IPS DF 4.7 (cell line): Measurements from ENCODE around the gene ABCG1.

Source experiments
- DNase-seq: peaks from one replicate; pipeline ENCODE4 v3.0.0-alpha.2; 2013; ENCODE audit warnings: low spot score; ENCODE audit errors: extremely low read depth

The ABCG1 gene

GRCh38 chr21:42250422-42251403, 31.8 kb downstream of the ABCG1 start:
- DNase-seq: no peak

GRCh38 chr21:42251654-42252324, 32.8 kb downstream of the ABCG1 start:
- DNase-seq: no peak

DNA sequence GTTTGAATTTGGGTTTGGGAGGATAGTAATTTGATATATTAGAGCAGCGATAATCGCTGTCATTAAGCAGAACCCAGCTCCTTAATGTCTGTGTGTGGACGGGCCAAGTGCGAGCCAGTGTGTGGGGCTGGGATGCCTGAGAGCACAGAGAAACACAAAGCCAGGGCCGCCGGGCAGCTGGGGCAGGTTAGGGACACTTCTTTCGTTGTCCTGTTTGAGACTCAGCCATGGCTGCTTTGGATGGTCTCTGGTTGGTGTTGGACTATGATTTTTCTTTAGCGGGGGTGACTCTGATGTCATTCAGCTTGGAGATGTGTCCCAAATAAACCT, 33.4 kb downstream of the ABCG1 start:
- no peak for DNase-seq

- no peak for DNase-seq
Observed at GRCh38 chr21:42252778-42253340, 33.9 kb downstream of the ABCG1 start.

GRCh38 chr21:42253466-42253865, 34.5 kb downstream of the ABCG1 start:
- DNase-seq: no peak

GRCh38 chr21:42254083-42254482, 35.1 kb downstream of the ABCG1 start:
- no peak for DNase-seq

DNA sequence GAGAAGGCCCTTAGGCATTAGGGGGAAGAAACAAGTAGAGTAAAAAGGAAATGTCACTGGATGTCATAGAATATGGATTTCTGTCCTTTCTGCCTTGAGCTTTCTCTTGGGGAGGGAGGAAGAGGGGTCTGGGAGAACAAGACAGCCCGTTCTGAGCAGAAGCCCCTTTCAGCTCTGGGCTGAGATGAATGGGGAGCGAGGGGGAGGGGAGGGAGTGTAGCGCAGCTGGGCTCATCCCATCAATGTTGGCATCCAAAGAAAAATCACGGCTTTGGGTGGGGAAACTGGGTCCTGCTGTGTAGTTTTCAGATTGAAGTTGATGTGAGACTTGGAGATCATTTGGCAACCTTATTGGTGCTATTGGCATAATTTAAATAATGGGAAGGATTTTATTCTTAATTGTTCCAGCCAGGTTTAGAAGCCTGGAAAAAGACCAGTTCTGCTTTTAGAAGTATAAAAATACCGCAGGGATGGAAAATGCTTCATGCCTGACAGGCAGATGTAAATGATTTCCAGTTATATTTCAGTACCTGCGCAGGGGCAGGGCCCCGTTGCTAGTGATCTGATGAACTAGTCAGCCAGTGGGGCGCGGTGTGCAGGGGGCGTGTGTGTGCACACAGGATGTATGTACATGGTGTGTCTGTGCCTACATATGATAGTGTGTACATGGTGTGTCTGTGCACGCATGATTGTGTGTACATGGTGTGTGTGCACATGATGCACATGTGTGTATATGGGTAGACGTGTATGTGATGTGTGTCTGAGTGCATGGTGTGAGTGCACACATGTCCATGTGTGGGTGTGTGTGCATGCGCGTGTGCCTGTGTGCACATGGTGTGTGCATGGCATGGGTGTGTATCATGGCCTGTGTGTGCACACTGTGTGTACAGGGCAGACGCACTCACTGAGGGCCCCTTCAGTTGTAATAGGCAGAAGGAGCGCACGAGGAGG, 36.0 kb downstream of the ABCG1 start:
- DNase-seq: no peak

GRCh38 chr21:42255825-42256224, 36.9 kb downstream of the ABCG1 start:
- DNase-seq: no peak

DNA sequence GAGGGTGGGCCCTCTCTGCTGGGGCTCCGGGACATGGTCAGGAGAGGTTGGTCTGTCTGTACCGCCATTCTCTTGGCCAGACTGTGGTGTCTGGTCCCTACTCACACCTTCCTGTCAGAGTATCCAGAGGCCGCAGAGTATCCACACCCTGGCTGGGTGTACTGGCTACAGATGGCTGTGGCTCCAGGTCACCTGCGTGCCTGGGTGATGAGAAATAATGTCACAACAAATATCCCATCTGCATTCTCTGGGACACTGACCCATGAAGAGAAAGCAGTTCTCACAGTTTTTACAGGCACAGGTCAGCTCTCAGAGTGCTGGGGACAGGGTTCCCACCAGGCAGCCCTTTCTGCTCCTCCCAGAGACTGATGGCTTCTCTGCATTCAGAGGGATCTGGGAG, 37.4 kb downstream of the ABCG1 start:
- DNase-seq: no peak

GRCh38 chr21:42257091-42257765, 38.3 kb downstream of the ABCG1 start:
- DNase-seq: no peak

DNA sequence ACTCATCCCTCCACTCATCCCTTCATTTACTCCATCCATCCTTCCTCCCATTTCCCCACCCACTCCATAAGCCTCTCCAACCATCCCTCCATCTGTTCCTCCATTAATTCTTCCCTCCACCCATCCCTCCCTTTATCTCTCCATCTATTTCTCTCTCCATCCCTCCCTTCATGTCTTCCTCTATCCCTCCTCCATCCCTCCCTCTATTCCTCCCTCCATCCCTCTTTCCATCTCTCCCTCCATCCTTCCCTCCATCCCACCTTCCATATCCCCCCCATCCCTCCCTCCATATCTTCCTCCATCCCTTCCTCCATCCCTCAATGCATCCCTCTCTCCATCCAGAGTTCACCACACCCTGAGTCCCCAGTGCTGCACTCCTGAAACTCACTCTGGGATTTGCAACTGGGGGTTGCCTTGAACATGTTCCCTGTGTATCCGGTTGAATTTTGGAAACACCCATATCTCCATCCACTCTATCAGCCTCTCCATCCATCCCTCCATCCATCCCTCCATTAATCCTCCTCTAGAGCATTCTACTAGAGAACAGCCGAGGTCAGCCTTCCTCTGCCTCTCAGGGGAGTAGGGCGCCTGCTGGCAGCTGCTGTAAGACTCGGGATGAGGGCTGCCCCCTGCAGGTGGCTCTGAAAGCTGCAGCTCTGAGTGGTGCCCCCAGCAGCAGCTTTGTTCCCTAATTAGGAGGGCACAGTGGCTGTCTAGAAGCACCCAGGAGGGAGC, 39.4 kb downstream of the ABCG1 start:
- no peak for DNase-seq

DNA sequence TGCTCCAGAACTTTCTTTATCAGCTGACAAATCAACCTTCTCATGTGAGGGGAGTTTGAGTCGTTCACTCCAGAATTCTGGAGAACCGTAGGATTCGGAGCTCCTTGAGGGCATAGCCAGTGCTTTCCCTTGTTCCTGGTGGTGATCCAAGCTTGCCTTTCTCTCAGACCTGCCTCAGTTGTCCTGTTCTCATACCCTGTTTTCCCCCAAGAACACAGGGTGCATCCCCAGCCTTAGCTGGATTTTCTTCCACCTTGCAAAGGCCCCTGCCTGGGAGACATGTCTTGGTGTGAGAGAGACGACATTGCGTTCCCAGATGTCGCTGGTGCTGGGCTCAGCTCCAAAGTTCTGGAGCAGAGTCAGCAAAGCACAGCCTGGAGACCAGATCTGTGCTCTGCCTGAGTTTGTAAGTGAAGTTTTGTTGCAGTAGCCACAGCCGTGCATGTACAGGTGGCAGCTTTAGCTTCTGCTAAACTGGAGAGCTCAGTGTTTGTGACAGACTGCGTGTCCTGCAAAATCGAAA, 40.0 kb downstream of the ABCG1 start:
- no peak for DNase-seq

DNA sequence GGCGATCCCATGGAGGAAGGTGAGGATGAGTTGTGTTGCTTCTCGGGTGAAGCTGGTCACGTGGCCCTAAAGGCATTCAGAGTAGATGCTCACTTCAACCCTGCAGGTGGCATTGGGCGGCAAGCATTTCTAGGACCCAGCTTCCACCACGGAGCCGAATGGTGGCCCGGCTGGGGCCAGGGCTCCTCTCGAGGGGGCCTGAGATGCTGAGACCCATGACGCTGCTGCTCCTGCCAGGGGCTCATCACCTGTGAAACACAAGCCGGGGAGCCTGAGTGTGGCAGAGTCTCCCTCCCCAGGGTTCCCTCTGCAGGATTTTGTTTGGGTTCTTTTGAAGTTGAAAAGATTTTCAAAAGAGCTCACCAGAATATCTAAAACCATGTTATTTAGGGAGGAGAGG, 41.2 kb downstream of the ABCG1 start:
- no peak for DNase-seq

- no peak for DNase-seq
Observed at GRCh38 chr21:42261829-42262200, 42.9 kb downstream of the ABCG1 start.

DNA sequence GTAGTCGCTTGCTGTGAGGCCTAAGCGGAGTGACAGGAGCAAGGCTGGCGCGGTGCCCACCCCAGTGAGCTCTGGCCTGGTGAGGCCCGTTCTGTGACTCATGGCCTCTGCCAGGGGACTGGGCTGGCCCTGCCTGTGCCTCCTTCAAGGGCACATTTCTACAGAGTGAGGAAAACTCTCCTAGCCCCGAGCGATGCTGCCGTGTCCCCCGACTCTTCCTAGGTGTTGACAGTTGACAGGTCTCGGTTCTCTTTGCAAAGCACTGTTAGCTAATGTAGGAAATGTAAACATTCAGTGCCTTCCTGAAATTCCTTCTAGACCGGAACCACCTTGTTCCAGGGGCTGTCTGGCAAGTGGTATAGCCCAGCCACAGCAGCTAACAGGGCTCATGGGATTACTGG, 43.9 kb downstream of the ABCG1 start:
- no peak for DNase-seq

GRCh38 chr21:42263591-42264131, 44.7 kb downstream of the ABCG1 start:
- no peak for DNase-seq

- no peak for DNase-seq
Observed at GRCh38 chr21:42264245-42265195, 45.6 kb downstream of the ABCG1 start.

GRCh38 chr21:42265231-42265812, 46.4 kb downstream of the ABCG1 start:
- no peak for DNase-seq
